Measurements from ENCODE around the gene ADAMTSL4.
"Not testable (repeated sequence)": the region's sequence is repeated elsewhere in the genome, so short reads cannot be mapped to it uniquely, and the experiment has no call there.

The ADAMTSL4 gene

DNA sequence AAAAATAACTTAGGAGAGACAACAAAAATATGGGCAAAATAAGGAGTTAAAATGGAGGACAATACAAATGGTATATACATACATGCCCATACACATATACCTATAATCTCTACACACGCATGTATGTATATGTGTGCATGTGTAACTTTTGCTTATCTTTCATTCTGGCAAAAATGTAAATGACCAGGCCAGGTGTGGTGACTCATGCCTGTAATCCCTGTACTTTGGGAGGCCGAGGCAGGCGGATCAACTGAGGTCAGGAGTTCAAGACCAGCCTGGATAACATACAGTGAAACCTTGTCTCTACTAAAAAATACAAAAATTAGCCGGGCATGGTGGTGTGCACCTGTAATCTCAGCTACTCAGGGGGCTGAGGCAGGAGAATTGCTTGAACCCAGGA lies 49.1 kb downstream of the ADAMTSL4 start:
- not testable (repeated sequence) for DNase-seq

DNA sequence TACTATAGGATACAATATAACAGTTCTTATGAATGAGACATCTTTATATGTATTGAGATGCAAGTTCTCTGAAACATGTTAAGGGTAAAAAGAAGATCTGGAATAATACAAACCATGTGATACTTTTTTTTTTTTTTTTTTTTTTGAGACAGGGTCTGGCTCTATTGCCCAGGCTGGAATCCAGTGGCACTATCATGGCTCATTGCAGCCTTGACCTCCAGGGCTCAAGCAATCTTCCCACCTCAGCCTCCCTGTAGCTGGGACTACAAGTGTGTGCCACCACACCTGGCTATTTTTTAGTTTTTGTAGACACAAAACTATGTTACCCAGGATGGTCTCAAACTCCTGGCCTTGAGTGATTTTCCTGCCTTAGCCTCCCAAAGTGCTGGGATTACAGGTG lies 52.3 kb downstream of the ADAMTSL4 start:
- DNase-seq = no peak

DNA sequence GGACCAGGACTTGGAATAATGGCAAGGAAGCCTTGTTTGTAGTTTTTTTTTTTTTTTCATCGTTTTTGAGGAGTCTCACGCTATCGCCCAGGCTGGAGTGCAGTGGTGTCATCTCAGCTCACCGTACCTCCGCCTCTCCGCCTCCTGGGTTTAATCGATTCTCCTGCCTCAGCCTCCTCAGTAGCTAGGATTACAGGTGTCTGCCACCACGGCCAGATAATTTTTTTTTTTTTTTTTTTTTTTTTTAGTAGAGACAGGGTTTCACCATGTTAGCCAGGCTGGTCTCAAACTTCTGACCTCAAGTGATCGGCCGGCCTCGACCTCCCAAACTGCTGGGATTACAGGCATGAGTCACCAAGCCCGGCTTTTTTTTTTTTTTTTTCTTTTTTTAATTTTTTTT lies 53.2 kb downstream of the ADAMTSL4 start:
- DNase-seq = not testable (repeated sequence)

DNA sequence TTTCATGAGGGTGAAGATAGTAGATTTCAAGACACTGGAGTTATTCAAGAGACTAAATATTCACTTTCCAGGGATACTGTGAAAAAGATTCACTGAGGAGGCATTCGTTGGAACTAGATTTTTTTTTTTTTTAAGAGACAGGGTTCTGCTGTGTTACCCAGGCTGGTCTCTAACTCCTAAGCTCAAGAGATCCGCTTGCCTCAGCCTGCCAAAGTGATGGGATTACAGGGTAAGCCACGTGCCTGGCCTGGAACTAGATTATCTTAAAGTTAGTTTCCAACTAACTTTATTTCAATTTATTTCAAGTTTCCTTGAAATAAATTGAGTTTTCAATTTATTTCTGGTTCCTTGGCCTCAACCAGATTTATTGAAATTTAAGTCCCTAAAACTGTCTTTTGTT lies 54.5 kb downstream of the ADAMTSL4 start:
- DNase-seq = no peak

DNA sequence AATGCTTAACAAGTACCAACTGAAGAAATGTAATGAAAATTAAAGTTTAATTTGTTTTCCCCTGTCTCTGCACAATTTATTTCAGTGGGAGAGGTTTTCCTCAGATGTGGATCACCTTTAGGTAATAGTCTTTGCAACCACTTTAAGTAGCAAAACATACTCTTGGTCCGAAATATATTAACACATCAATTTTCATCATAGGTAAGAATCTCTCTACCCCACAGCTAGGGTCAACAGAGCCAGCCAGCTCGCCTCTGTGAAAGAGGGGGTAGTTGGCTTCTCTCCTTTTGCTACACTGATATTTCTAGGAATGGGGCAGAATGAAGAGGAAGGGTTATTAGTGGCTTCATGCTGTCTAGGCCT lies 55.0 kb downstream of the ADAMTSL4 start:
- DNase-seq = no peak

DNA sequence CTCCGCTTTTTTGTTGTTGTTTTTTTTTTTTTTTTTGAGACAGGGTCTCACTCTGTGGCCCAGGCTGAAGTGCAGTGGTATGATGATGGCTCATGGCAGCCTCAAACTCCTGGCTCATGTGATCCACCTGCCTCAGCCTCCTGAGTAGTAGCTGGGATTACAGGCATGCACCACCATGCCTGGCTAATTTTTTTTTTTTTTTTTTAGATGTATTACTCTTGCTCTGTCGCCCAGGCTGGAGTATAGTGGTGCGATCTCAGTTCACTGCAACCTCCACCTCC lies 56.2 kb downstream of the ADAMTSL4 start:
- not testable (repeated sequence) for DNase-seq

DNA sequence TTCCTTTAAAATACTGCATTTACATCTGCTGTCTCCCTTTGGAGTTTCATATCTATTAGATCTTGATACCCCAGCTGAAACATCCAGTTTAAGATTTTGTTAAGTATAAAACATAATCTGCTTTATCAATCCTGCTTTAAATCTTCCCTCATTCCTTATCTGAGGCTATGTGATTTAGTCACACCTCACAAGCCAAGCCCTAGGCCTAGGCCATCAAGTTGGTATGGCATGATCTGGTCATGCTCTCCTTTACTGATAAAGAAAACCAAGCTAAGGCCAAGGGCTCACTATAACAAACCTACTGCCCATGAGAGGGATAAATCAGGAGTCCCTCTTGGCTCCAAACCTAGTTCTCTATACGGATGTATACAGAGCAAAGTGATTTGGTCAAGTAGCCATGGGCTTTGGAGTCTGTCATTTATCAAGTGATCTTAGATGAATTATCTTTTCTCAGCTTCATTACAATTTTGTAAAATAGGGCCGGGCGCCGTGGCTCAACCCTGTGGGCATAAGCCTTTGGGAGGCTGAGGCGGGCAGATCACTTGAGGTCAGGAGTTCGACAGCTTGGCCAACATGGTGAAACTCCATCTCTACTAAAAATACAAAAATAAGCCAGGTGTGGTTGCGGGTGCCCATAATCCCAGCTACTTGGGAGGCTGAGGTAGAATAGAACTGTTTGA lies 57.4 kb downstream of the ADAMTSL4 start:
- DNase-seq = no peak

DNA sequence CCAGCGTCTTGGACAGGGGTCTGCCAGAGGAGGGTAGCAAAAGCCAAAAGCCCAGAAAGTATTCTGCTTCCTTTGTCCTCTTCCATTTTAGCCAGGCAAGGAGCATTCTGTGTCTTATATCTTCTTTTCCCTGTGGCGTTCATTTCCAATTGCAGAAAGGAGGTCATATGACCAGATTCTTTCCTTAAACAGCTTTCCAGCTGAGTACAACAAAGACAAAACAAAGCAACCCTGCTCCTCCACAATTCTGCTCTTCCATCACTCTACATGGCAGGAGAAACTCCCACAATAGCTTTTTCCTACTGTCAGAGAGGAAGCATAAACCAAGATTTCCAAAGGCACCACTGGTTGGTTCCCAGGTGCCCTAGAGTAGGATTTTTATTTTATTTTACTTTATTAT lies 60.5 kb downstream of the ADAMTSL4 start:
- no peak for DNase-seq

Data from NCI-H510A (cell line).